GM12875 (cell line): Measurements from ENCODE around the gene ERBB2.

Source experiments
- H3K4me3 ChIP-seq: one replicate; pipeline ENCODE4 v1.5.1; 2011; ENCODE audit warnings: low read depth, low read length, control low read depth
- TF ChIP-seq, protein P1 (sequence below): IDR thresholded peaks from 2 replicates; pipeline ENCODE4 v1.5.1; 2011; ENCODE audit warnings: low read depth, mild to moderate bottlenecking, control low read depth, inconsistent platforms, low read length, moderate library complexity, borderline replicate concordance; ENCODE audit not compliant: insufficient read depth

The ERBB2 gene

DNA sequence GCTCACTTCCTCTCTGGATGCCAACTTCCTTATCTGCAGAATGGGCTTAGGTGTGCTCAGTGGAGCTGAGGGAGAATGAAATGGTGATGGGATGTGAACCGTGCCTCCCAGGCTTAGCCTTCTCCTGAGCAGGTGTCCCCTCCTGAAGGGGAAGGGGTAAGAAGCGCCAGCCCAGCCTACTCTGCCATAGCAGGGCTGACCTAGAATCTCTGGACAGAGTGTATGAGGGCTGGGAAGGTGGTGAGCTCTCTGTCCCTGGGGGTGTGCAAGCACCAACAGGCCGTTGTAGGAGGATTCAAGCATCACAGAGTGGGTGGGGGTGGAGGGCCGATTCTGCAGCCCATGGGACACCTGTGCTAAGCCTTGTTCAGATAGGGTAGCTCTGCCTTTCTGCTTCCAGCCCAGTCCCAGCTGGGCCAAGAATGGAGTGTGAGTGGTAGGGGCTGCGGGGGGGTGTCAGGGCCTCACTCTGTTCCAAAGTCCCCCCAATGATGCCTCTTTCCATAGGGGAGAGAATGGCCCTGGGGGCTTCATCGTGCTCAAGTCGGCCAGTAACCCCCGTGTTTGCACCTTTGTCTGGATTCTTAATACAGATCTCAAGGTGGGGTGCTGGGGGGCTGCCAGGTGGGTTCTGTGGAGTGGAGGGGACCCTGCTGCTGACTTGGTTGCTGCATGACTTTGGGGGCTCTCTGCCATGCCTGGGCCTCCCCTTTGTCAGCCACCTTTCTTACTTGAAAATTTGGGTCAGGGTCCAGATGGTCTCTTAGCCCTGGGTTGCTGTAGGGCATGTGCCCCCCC, 37.9 kb upstream of the ERBB2 start:
- no peak overlapping the region for H3K4me3 ChIP-seq
- TF ChIP-seq, protein P1, sequence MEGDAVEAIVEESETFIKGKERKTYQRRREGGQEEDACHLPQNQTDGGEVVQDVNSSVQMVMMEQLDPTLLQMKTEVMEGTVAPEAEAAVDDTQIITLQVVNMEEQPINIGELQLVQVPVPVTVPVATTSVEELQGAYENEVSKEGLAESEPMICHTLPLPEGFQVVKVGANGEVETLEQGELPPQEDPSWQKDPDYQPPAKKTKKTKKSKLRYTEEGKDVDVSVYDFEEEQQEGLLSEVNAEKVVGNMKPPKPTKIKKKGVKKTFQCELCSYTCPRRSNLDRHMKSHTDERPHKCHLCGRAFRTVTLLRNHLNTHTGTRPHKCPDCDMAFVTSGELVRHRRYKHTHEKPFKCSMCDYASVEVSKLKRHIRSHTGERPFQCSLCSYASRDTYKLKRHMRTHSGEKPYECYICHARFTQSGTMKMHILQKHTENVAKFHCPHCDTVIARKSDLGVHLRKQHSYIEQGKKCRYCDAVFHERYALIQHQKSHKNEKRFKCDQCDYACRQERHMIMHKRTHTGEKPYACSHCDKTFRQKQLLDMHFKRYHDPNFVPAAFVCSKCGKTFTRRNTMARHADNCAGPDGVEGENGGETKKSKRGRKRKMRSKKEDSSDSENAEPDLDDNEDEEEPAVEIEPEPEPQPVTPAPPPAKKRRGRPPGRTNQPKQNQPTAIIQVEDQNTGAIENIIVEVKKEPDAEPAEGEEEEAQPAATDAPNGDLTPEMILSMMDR, result no peak

DNA sequence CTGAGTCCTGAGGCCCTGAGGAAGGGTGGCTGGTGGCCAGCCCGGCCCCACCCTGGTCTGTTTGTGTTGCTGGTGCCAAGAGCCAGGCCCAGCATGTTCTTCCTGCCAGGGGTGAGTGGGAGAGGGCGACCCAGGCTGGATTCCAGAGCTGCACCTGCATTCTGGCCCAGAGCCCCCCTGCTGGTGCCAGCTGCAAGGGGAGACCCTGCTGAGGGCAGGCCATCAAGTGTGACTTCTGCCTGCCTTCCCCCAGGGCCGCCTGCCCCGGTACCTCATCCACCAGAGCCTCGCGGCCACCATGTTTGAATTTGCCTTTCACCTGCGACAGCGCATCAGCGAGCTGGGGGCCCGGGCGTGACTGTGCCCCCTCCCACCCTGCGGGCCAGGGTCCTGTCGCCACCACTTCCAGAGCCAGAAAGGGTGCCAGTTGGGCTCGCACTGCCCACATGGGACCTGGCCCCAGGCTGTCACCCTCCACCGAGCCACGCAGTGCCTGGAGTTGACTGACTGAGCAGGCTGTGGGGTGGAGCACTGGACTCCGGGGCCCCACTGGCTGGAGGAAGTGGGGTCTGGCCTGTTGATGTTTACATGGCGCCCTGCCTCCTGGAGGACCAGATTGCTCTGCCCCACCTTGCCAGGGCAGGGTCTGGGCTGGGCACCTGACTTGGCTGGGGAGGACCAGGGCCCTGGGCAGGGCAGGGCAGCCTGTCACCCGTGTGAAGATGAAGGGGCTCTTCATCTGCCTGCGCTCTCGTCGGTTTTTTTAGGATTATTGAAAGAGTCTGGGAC, 37.1 kb upstream of the ERBB2 start:
- H3K4me3 ChIP-seq, result no peak overlapping the region
- TF ChIP-seq, protein P1, result no peak

DNA sequence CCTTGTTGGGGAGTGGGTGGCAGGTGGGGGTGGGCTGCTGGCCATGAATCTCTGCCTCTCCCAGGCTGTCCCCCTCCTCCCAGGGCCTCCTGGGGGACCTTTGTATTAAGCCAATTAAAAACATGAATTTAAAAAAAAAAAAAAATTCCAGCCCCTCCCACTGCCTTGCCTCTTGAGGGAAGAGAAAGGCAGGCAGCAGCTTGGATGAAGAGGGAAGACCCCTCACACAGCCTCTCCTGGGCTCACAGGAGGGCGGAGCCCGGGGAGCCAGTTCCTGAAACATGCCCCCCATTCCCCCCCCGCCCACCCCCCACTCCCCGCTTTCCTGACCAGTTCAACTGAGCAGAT, 36.5 kb upstream of the ERBB2 start:
- TF ChIP-seq, protein P1, result no peak
- no peak overlapping the region for H3K4me3 ChIP-seq

GRCh38 chr17:39663688-39664580, 35.9 kb upstream of the ERBB2 start:
- no peak overlapping the region for H3K4me3 ChIP-seq
- TF ChIP-seq, protein P1, result no peak

- TF ChIP-seq, protein P1, result no peak
- no peak within 1 kb of the TSS for H3K4me3 ChIP-seq
These were observed 35.0 kb upstream of the ERBB2 start, which contains the start of gene TCAP for GRCh38 chr17:39664581-39665561. TCAP (plus strand) TSS chr17:39665349; CDS start chr17:39665360, 11 bp downstream.
